Activated T-cell treated with anti-CD3 and anti-CD28 coated beads, Interleukin-2, amount 50 U/mL, for 72 hours (primary cell): ENCODE results near the gene TMIGD1. TPM values are rescaled to one million over a fixed set of nuclear protein-coding genes. Genes with fewer than 3 reads are reported as not detected.

Experiments
- ATAC-seq, 2 donors: fragments of 150-1000 bp; cut with Tn5 transposase; replicated peaks in 1 of 2; 2 replicates each; pipeline ENCODE4 v1.10.0; 2021; ENCODE audit warnings: moderate library complexity in 2 of 2, mild to moderate bottlenecking in 1 of 2
- DNase-seq, 2 donors: peaks; one replicate each; pipeline ENCODE4 v3.0.0; 2021 to 2022; ENCODE audit warnings: mixed read lengths in 1 of 2
- H3K27ac Mint-ChIP-seq: one replicate; pipeline ENCODE4 v1.8.0; 2022; ENCODE audit warnings: mild to moderate bottlenecking, moderate library complexity, mixed read lengths
- H3K27me3 Mint-ChIP-seq: one replicate; pipeline ENCODE4 v1.8.0; 2022; ENCODE audit warnings: low read depth, mixed read lengths
- H3K36me3 Mint-ChIP-seq, 2 donors: one replicate each; pipeline ENCODE4 v1.8.0; 2022; ENCODE audit warnings: mixed read lengths in 2 of 2, mild to moderate bottlenecking in 1 of 2; ENCODE audit not compliant: insufficient read depth in 2 of 2
- H3K4me1 Mint-ChIP-seq: one replicate; pipeline ENCODE4 v1.8.0; 2022; ENCODE audit warnings: low read depth, mixed read lengths
- H3K4me3 Mint-ChIP-seq, 2 donors: one replicate each; pipeline ENCODE4 v1.8.0; 2022; ENCODE audit warnings: mild to moderate bottlenecking in 2 of 2, mixed read lengths in 2 of 2, moderate library complexity in 2 of 2
- H3K9me3 Mint-ChIP-seq, 2 donors: one replicate each; pipeline ENCODE4 v1.8.0; 2022; ENCODE audit warnings: mixed read lengths in 2 of 2
- total RNA-seq, 2 donors: library from RNA; stranded (reverse); gene quantifications; one replicate each; pipeline ENCODE4 v1.2.3, GENCODE V29; 2022

TMIGD1 gene
- total RNA-seq, 2 donors from 2014 or later: not detected

GRCh38 chr17:30336369-30337171 is 2.7 kb upstream of the TMIGD1 start:
- H3K9me3 Mint-ChIP-seq: peaks cover 0 to 2% of the 10 kb centered on the region in 2 donors
- peak; percentile 64 to 71 for DNase-seq
- peak; percentile 15 to 17 for ATAC-seq
- H3K4me3 Mint-ChIP-seq: no peak overlapping the region
- H3K27me3 Mint-ChIP-seq: no peaks in the 10 kb centered on the region
- H3K4me1 Mint-ChIP-seq: peaks cover 49% of the 10 kb centered on the region
- no peaks in the 10 kb centered on the region for H3K36me3 Mint-ChIP-seq
- no peak overlapping the region for H3K27ac Mint-ChIP-seq

- ATAC-seq: no peak
- H3K27ac Mint-ChIP-seq: no peak overlapping the region
- no peak for DNase-seq
Observed at GRCh38 chr17:30334421-30334820, 564 bp upstream of the TMIGD1 start.

GRCh38 chr17:30332057-30332542 is 1.8 kb downstream of the TMIGD1 start:
- Mint-ChIP-seq H3K4me1 (peaks cover 63% of the 10 kb centered on the region), H3K4me3 (peak overlapping the region; percentile 62 to 65), H3K27me3 (no peaks in the 10 kb centered on the region), H3K9me3 (peaks cover 0 to 2% of the 10 kb centered on the region in 2 donors), H3K36me3 (no peaks in the 10 kb centered on the region), H3K27ac (peak overlapping the region; percentile 60)
- ATAC-seq (peak; percentile 94 to 95), DNase-seq (peak; percentile 51 to 69)

More at GRCh38 chr17:30334421-30334820, 564 bp upstream of the TMIGD1 start:
- H3K4me1 Mint-ChIP-seq: peaks cover 59% of the 10 kb centered on the region
- H3K36me3 Mint-ChIP-seq: no peaks in the 10 kb centered on the region
- peaks cover 0 to 2% of the 10 kb centered on the region in 2 donors for H3K9me3 Mint-ChIP-seq
- H3K27me3 Mint-ChIP-seq: no peaks in the 10 kb centered on the region
- H3K4me3 Mint-ChIP-seq: no peak overlapping the region

GRCh38 chr17:30326809-30327208 is 7.0 kb downstream of the TMIGD1 start:
- H3K27ac Mint-ChIP-seq: no peak overlapping the region
- H3K4me3 Mint-ChIP-seq: no peak overlapping the region
- DNase-seq (no peak), ATAC-seq (no peak)
- H3K4me1 Mint-ChIP-seq: peaks cover 55% of the 10 kb centered on the region
- H3K9me3 Mint-ChIP-seq: no peaks in the 10 kb centered on the region
- no peaks in the 10 kb centered on the region for H3K36me3 Mint-ChIP-seq
- H3K27me3 Mint-ChIP-seq: peaks cover 8% of the 10 kb centered on the region

GRCh38 chr17:30324723-30325122 is 9.1 kb downstream of the TMIGD1 start:
- Mint-ChIP-seq H3K9me3 (no peaks in the 10 kb centered on the region), H3K4me3 (no peak overlapping the region), H3K36me3 (no peaks in the 10 kb centered on the region), H3K27ac (no peak overlapping the region), H3K4me1 (peaks cover 34% of the 10 kb centered on the region), H3K27me3 (peaks cover 8% of the 10 kb centered on the region)
- ATAC-seq (no peak), DNase-seq (no peak)

GRCh38 chr17:30323895-30324319 is 9.9 kb downstream of the TMIGD1 start:
- DNase-seq (peak; percentile 33 to 40), ATAC-seq (peak; percentile 96 to 97)
- H3K9me3 Mint-ChIP-seq: no peaks in the 10 kb centered on the region
- H3K27me3 Mint-ChIP-seq: peaks cover 8% of the 10 kb centered on the region
- H3K4me3 Mint-ChIP-seq: peak overlapping the region; percentile 2 to 38
- H3K27ac Mint-ChIP-seq: peak overlapping the region; percentile 31
- no peaks in the 10 kb centered on the region for H3K36me3 Mint-ChIP-seq
- peaks cover 31% of the 10 kb centered on the region for H3K4me1 Mint-ChIP-seq

GRCh38 chr17:30323262-30323894 is 10.5 kb downstream of the TMIGD1 start:
- peaks cover 31% of the 10 kb centered on the region for H3K4me1 Mint-ChIP-seq
- ATAC-seq: peak in 1 of 2 donors; percentile 14
- H3K27me3 Mint-ChIP-seq: peaks cover 8% of the 10 kb centered on the region
- peak overlapping the region; percentile 31 for H3K27ac Mint-ChIP-seq
- no peaks in the 10 kb centered on the region for H3K36me3 Mint-ChIP-seq
- H3K4me3 Mint-ChIP-seq: peak overlapping the region; percentile 2 to 38
- H3K9me3 Mint-ChIP-seq: no peaks in the 10 kb centered on the region
- peak in 1 of 2 donors; percentile 18 for DNase-seq

- no peaks in the 10 kb centered on the region for H3K36me3 Mint-ChIP-seq
- H3K9me3 Mint-ChIP-seq: no peaks in the 10 kb centered on the region
- no peak for ATAC-seq
- no peak overlapping the region for H3K27ac Mint-ChIP-seq
- no peak overlapping the region for H3K4me3 Mint-ChIP-seq
- peaks cover 8% of the 10 kb centered on the region for H3K27me3 Mint-ChIP-seq
- peaks cover 31% of the 10 kb centered on the region for H3K4me1 Mint-ChIP-seq
- no peak for DNase-seq
Observed at GRCh38 chr17:30321314-30321713, 12.5 kb downstream of the TMIGD1 start.

- no peak overlapping the region for H3K4me3 Mint-ChIP-seq
- H3K9me3 Mint-ChIP-seq: no peaks in the 10 kb centered on the region
- DNase-seq: no peak
- ATAC-seq: no peak
- H3K27ac Mint-ChIP-seq: no peak overlapping the region
- peaks cover 17% of the 10 kb centered on the region for H3K4me1 Mint-ChIP-seq
- H3K27me3 Mint-ChIP-seq: no peaks in the 10 kb centered on the region
- H3K36me3 Mint-ChIP-seq: no peaks in the 10 kb centered on the region
Observed at GRCh38 chr17:30318155-30318554, 15.7 kb downstream of the TMIGD1 start.

GRCh38 chr17:30316736-30317135 is 17.1 kb downstream of the TMIGD1 start:
- Mint-ChIP-seq H3K36me3 (no peaks in the 10 kb centered on the region), H3K27ac (no peak overlapping the region), H3K27me3 (no peaks in the 10 kb centered on the region), H3K4me1 (peaks cover 10% of the 10 kb centered on the region), H3K4me3 (no peak overlapping the region), H3K9me3 (no peaks in the 10 kb centered on the region)
- ATAC-seq: no peak
- DNase-seq: no peak

- no peak for ATAC-seq
- Mint-ChIP-seq H3K4me1 (peaks cover 10% of the 10 kb centered on the region), H3K27me3 (no peaks in the 10 kb centered on the region), H3K27ac (no peak overlapping the region), H3K4me3 (no peak overlapping the region), H3K36me3 (no peaks in the 10 kb centered on the region), H3K9me3 (no peaks in the 10 kb centered on the region)
- no peak for DNase-seq
Observed at GRCh38 chr17:30315106-30315505, 18.8 kb downstream of the TMIGD1 start.

GRCh38 chr17:30314474-30314873 is 19.4 kb downstream of the TMIGD1 start:
- H3K4me3 Mint-ChIP-seq: no peak overlapping the region
- H3K27me3 Mint-ChIP-seq: no peaks in the 10 kb centered on the region
- no peak overlapping the region for H3K27ac Mint-ChIP-seq
- H3K9me3 Mint-ChIP-seq: no peaks in the 10 kb centered on the region
- no peak for DNase-seq
- ATAC-seq: no peak
- H3K4me1 Mint-ChIP-seq: peaks cover 8% of the 10 kb centered on the region
- H3K36me3 Mint-ChIP-seq: no peaks in the 10 kb centered on the region

- Mint-ChIP-seq H3K27ac (no peak overlapping the region), H3K36me3 (no peaks in the 10 kb centered on the region), H3K4me1 (peaks cover 6% of the 10 kb centered on the region), H3K27me3 (no peaks in the 10 kb centered on the region), H3K4me3 (no peak overlapping the region), H3K9me3 (no peaks in the 10 kb centered on the region)
- ATAC-seq (no peak), DNase-seq (no peak)
Observed at GRCh38 chr17:30312226-30312625, 21.6 kb downstream of the TMIGD1 start.
